ENCODE data around the gene PLD1.

DNA sequence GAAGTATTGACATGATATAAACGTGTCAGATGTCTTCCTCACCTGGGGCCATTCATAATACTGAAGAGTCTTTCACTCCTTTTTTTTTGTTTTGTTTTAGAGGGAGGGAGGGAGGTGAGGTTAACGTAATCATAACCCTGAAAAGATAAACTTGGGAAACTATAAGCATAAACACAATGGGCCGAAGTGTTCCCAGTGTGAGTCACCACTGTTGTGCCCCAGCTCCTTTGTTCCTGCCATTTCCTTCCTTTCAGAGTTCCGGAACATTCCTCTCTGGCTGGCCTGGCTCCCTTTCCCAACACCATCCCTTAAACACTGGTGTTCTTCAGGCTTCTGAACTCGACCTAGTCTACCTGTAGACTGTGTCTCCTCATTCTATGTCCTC is 18.6 kb downstream of the PLD1 start:
- TF ChIP-seq, protein P1, sequence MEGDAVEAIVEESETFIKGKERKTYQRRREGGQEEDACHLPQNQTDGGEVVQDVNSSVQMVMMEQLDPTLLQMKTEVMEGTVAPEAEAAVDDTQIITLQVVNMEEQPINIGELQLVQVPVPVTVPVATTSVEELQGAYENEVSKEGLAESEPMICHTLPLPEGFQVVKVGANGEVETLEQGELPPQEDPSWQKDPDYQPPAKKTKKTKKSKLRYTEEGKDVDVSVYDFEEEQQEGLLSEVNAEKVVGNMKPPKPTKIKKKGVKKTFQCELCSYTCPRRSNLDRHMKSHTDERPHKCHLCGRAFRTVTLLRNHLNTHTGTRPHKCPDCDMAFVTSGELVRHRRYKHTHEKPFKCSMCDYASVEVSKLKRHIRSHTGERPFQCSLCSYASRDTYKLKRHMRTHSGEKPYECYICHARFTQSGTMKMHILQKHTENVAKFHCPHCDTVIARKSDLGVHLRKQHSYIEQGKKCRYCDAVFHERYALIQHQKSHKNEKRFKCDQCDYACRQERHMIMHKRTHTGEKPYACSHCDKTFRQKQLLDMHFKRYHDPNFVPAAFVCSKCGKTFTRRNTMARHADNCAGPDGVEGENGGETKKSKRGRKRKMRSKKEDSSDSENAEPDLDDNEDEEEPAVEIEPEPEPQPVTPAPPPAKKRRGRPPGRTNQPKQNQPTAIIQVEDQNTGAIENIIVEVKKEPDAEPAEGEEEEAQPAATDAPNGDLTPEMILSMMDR (IDR thresholded peaks at IDR 0.05) = no peak
- TF ChIP-seq POLR2A (IDR thresholded peaks at IDR 0.05) = no peak

Measured in right lobe of liver (tissue), 4 donors.